Measurements from ENCODE around the gene RGS9.
"Not testable (repeated sequence)": the region's sequence is repeated elsewhere in the genome, so short reads cannot be mapped to it uniquely, and the experiment has no call there.

Gene RGS9

GRCh38 chr17:65095465-65095864 lies 41.7 kb upstream of the RGS9 start:
- no peak for DNase-seq
- Histone ChIP-seq H3K23ac (ENCODE audit: low read length) (no peak overlapping the region), H3K27me3 (ENCODE audit: insufficient read depth, low read length, poor library complexity) (no peaks in the 10 kb centered on the region), H3K9ac (ENCODE audit: low read length) (no peak overlapping the region), H3K56ac (ENCODE audit: low read length) (no peak overlapping the region), H3K79me2 (ENCODE audit: control insufficient read depth, insufficient read depth, low read length) (no peaks in the 10 kb centered on the region), H4K8ac (ENCODE audit: low read depth, low read length) (no peak overlapping the region), H3K18ac (ENCODE audit: low read length) (no peak overlapping the region), H3K4me2 (ENCODE audit: low read length) (no peak overlapping the region), H2BK120ac (ENCODE audit: low read depth, low read length) (no peak overlapping the region), H2BK15ac (replicated peaks; ENCODE audit: low read depth) (no peak overlapping the region), H3K4me3 (ENCODE audit: low read length) (no peak overlapping the region), H3K4me1 (ENCODE audit: control insufficient read depth, low read depth, low read length) (no peaks in the 10 kb centered on the region), H3K4ac (ENCODE audit: low read depth, low read length) (no peak overlapping the region), H2BK5ac (ENCODE audit: low read length) (no peak overlapping the region), H3K36me3 (ENCODE audit: control insufficient read depth, insufficient read depth, low read length) (no peaks in the 10 kb centered on the region), H4K5ac (ENCODE audit: low read length) (no peak overlapping the region), H2AK5ac (ENCODE audit: low read length) (no peak overlapping the region), H3K79me1 (ENCODE audit: low read length) (no peaks in the 10 kb centered on the region), H3K27ac (ENCODE audit: low read depth, low read length) (no peak overlapping the region)
- no CpG with 5 or more reads among the region's 1 CpG for WGBS (ENCODE audit: extremely low coverage, insufficient coverage, low lambda C conversion rate)

- H3K79me1 ChIP-seq (ENCODE audit: low read length); H3K4me1 ChIP-seq (ENCODE audit: control insufficient read depth, low read depth, low read length); H3K23ac ChIP-seq (ENCODE audit: low read length); H2BK15ac ChIP-seq (replicated peaks; ENCODE audit: low read depth); H3K79me2 ChIP-seq (ENCODE audit: control insufficient read depth, insufficient read depth, low read length); DNase-seq; H3K4ac ChIP-seq (ENCODE audit: low read depth, low read length); H3K36me3 ChIP-seq (ENCODE audit: control insufficient read depth, insufficient read depth, low read length); H3K56ac ChIP-seq (ENCODE audit: low read length); H3K27ac ChIP-seq (ENCODE audit: low read depth, low read length); H3K4me2 ChIP-seq (ENCODE audit: low read length); H4K5ac ChIP-seq (ENCODE audit: low read length); H3K27me3 ChIP-seq (ENCODE audit: insufficient read depth, low read length, poor library complexity); H4K8ac ChIP-seq (ENCODE audit: low read depth, low read length); H2BK5ac ChIP-seq (ENCODE audit: low read length); H3K9ac ChIP-seq (ENCODE audit: low read length); H2BK120ac ChIP-seq (ENCODE audit: low read depth, low read length); H3K18ac ChIP-seq (ENCODE audit: low read length); H3K4me3 ChIP-seq (ENCODE audit: low read length); H2AK5ac ChIP-seq (ENCODE audit: low read length): not testable (repeated sequence)
- WGBS (ENCODE audit: extremely low coverage, insufficient coverage, low lambda C conversion rate) = no CpG with 5 or more reads among the region's 2 CpGs
Measured at GRCh38 chr17:65096382-65096781, 40.8 kb upstream of the RGS9 start.

- Histone ChIP-seq H2AK5ac (ENCODE audit: low read length) (no peak overlapping the region), H2BK15ac (replicated peaks; ENCODE audit: low read depth) (no peak overlapping the region), H3K4me1 (ENCODE audit: control insufficient read depth, low read depth, low read length) (no peaks in the 10 kb centered on the region), H3K4me2 (ENCODE audit: low read length) (no peak overlapping the region), H3K18ac (ENCODE audit: low read length) (no peak overlapping the region), H3K79me2 (ENCODE audit: control insufficient read depth, insufficient read depth, low read length) (no peaks in the 10 kb centered on the region), H3K79me1 (ENCODE audit: low read length) (no peaks in the 10 kb centered on the region), H4K8ac (ENCODE audit: low read depth, low read length) (no peak overlapping the region), H3K56ac (ENCODE audit: low read length) (no peak overlapping the region), H2BK5ac (ENCODE audit: low read length) (no peak overlapping the region), H3K23ac (ENCODE audit: low read length) (no peak overlapping the region), H3K36me3 (ENCODE audit: control insufficient read depth, insufficient read depth, low read length) (no peaks in the 10 kb centered on the region), H4K5ac (ENCODE audit: low read length) (no peak overlapping the region), H3K27me3 (ENCODE audit: insufficient read depth, low read length, poor library complexity) (no peaks in the 10 kb centered on the region), H3K27ac (ENCODE audit: low read depth, low read length) (no peak overlapping the region), H3K9ac (ENCODE audit: low read length) (no peak overlapping the region), H2BK120ac (ENCODE audit: low read depth, low read length) (no peak overlapping the region), H3K4me3 (ENCODE audit: low read length) (no peak overlapping the region), H3K4ac (ENCODE audit: low read depth, low read length) (no peak overlapping the region)
- no peak for DNase-seq
- WGBS (ENCODE audit: extremely low coverage, insufficient coverage, low lambda C conversion rate) = no CpG with 5 or more reads among the region's 2 CpGs
Measured at GRCh38 chr17:65097110-65097509, 40.1 kb upstream of the RGS9 start.

- no peak overlapping the region for H3K9ac ChIP-seq (ENCODE audit: low read length)
- no peak overlapping the region for H3K4me2 ChIP-seq (ENCODE audit: low read length)
- no peaks in the 10 kb centered on the region for H3K27me3 ChIP-seq (ENCODE audit: insufficient read depth, low read length, poor library complexity)
- no peaks in the 10 kb centered on the region for H3K79me1 ChIP-seq (ENCODE audit: low read length)
- H3K4ac ChIP-seq (ENCODE audit: low read depth, low read length) = no peak overlapping the region
- no peak overlapping the region for H2AK5ac ChIP-seq (ENCODE audit: low read length)
- H2BK5ac ChIP-seq (ENCODE audit: low read length) = no peak overlapping the region
- H3K36me3 ChIP-seq (ENCODE audit: control insufficient read depth, insufficient read depth, low read length) = no peaks in the 10 kb centered on the region
- DNase-seq = no peak
- no peak overlapping the region for H4K5ac ChIP-seq (ENCODE audit: low read length)
- no peak overlapping the region for H3K27ac ChIP-seq (ENCODE audit: low read depth, low read length)
- H3K56ac ChIP-seq (ENCODE audit: low read length) = no peak overlapping the region
- no peak overlapping the region for H3K18ac ChIP-seq (ENCODE audit: low read length)
- no peak overlapping the region for H4K8ac ChIP-seq (ENCODE audit: low read depth, low read length)
- H3K79me2 ChIP-seq (ENCODE audit: control insufficient read depth, insufficient read depth, low read length) = no peaks in the 10 kb centered on the region
- no peak overlapping the region for H3K23ac ChIP-seq (ENCODE audit: low read length)
- H2BK120ac ChIP-seq (ENCODE audit: low read depth, low read length) = no peak overlapping the region
- no peak overlapping the region for H2BK15ac ChIP-seq (replicated peaks; ENCODE audit: low read depth)
- no peak overlapping the region for H3K4me3 ChIP-seq (ENCODE audit: low read length)
- no peaks in the 10 kb centered on the region for H3K4me1 ChIP-seq (ENCODE audit: control insufficient read depth, low read depth, low read length)
Measured at GRCh38 chr17:65099475-65099874, 37.7 kb upstream of the RGS9 start.

- no peak overlapping the region for H3K56ac ChIP-seq (ENCODE audit: low read length)
- H3K4me3 ChIP-seq (ENCODE audit: low read length) = no peak overlapping the region
- no peak for DNase-seq
- H3K36me3 ChIP-seq (ENCODE audit: control insufficient read depth, insufficient read depth, low read length) = no peaks in the 10 kb centered on the region
- H4K5ac ChIP-seq (ENCODE audit: low read length) = no peak overlapping the region
- no peak overlapping the region for H3K4me2 ChIP-seq (ENCODE audit: low read length)
- no peak overlapping the region for H3K4ac ChIP-seq (ENCODE audit: low read depth, low read length)
- H3K4me1 ChIP-seq (ENCODE audit: control insufficient read depth, low read depth, low read length) = no peaks in the 10 kb centered on the region
- no peak overlapping the region for H2BK5ac ChIP-seq (ENCODE audit: low read length)
- H2AK5ac ChIP-seq (ENCODE audit: low read length) = no peak overlapping the region
- no peaks in the 10 kb centered on the region for H3K79me1 ChIP-seq (ENCODE audit: low read length)
- H2BK15ac ChIP-seq (replicated peaks; ENCODE audit: low read depth) = no peak overlapping the region
- H3K27me3 ChIP-seq (ENCODE audit: insufficient read depth, low read length, poor library complexity) = no peaks in the 10 kb centered on the region
- H3K9ac ChIP-seq (ENCODE audit: low read length) = no peak overlapping the region
- no peak overlapping the region for H2BK120ac ChIP-seq (ENCODE audit: low read depth, low read length)
- no peak overlapping the region for H3K23ac ChIP-seq (ENCODE audit: low read length)
- peak overlapping the region; percentile 53 for H3K18ac ChIP-seq (ENCODE audit: low read length)
- no peak overlapping the region for H4K8ac ChIP-seq (ENCODE audit: low read depth, low read length)
- WGBS (ENCODE audit: extremely low coverage, insufficient coverage, low lambda C conversion rate) = no CpG with 5 or more reads among the region's 5 CpGs
- no peak overlapping the region for H3K27ac ChIP-seq (ENCODE audit: low read depth, low read length)
- H3K79me2 ChIP-seq (ENCODE audit: control insufficient read depth, insufficient read depth, low read length) = no peaks in the 10 kb centered on the region
Measured at GRCh38 chr17:65099941-65100315, 37.2 kb upstream of the RGS9 start.

- WGBS (ENCODE audit: extremely low coverage, insufficient coverage, low lambda C conversion rate) = no CpG with 5 or more reads among the region's 50 CpGs
- DNase-seq = peak; percentile 80
- no peak overlapping the region for H3K27ac ChIP-seq (ENCODE audit: low read depth, low read length)
Measured at GRCh38 chr17:65100316-65101140, 36.6 kb upstream of the RGS9 start.

More at GRCh38 chr17:65100316-65101140, 36.6 kb upstream of the RGS9 start:
- Histone ChIP-seq H3K79me1 (ENCODE audit: low read length) (no peaks in the 10 kb centered on the region), H2BK15ac (replicated peaks; ENCODE audit: low read depth) (no peak overlapping the region), H3K9ac (ENCODE audit: low read length) (peak overlapping the region; percentile 80), H3K56ac (ENCODE audit: low read length) (peak overlapping the region; percentile 92), H3K4me3 (ENCODE audit: low read length) (peak overlapping the region; percentile 38), H3K4me1 (ENCODE audit: control insufficient read depth, low read depth, low read length) (no peaks in the 10 kb centered on the region), H3K4me2 (ENCODE audit: low read length) (peak overlapping the region; percentile 89), H4K8ac (ENCODE audit: low read depth, low read length) (no peak overlapping the region), H2BK120ac (ENCODE audit: low read depth, low read length) (no peak overlapping the region), H3K18ac (ENCODE audit: low read length) (peak overlapping the region; percentile 33), H3K27me3 (ENCODE audit: insufficient read depth, low read length, poor library complexity) (no peaks in the 10 kb centered on the region), H3K4ac (ENCODE audit: low read depth, low read length) (no peak overlapping the region), H3K79me2 (ENCODE audit: control insufficient read depth, insufficient read depth, low read length) (no peaks in the 10 kb centered on the region), H3K23ac (ENCODE audit: low read length) (no peak overlapping the region), H4K5ac (ENCODE audit: low read length) (no peak overlapping the region), H2AK5ac (ENCODE audit: low read length) (no peak overlapping the region), H2BK5ac (ENCODE audit: low read length) (no peak overlapping the region), H3K36me3 (ENCODE audit: control insufficient read depth, insufficient read depth, low read length) (no peaks in the 10 kb centered on the region)

Data from mesendoderm (in vitro differentiated cells).